Lung (tissue), 12 donors: ENCODE measurements around the gene GEN1. TPM values are rescaled to one million over a fixed set of nuclear protein-coding genes. Genes with fewer than 3 reads are reported as not detected.
A peak's percentile ranks its signal among the peaks of the same experiment; 100 is the strongest.

ENCODE experiments used
- ATAC-seq: fragments of 200-7000 bp; cut with Tn5 transposase; one replicate; pipeline ENCODE4 v1.9.1; 2020; ENCODE audit warnings: moderate number of reproducible peaks; ENCODE audit not compliant: insufficient read depth, low FRiP score
- DNase-seq, 3 donors: peaks; one replicate each; pipeline ENCODE4 v3.0.0-alpha.2; 2013 to 2017
- H3K27ac ChIP-seq, 2 donors: one replicate each; pipeline ENCODE4 v1.5.1; 2013; ENCODE audit warnings: mild to moderate bottlenecking in 2 of 2, moderate library complexity in 2 of 2, control low read depth in 1 of 2, inconsistent platforms in 1 of 2, low read depth in 1 of 2, low read length in 1 of 2
- H3K27me3 ChIP-seq, 3 donors: one replicate each; pipeline ENCODE4 v1.5.1; 2013; ENCODE audit warnings: low read length in 2 of 3; ENCODE audit not compliant: control insufficient read depth in 3 of 3, insufficient read depth in 3 of 3
- H3K36me3 ChIP-seq, 4 donors: one replicate each; pipeline ENCODE4 v1.5.1; 2013; ENCODE audit warnings: low read length in 4 of 4, mild to moderate bottlenecking in 1 of 4, moderate library complexity in 1 of 4; ENCODE audit not compliant: control insufficient read depth in 4 of 4, insufficient read depth in 4 of 4
- H3K4me1 ChIP-seq, 5 donors: one replicate each; pipeline ENCODE4 v1.5.1; 2013; ENCODE audit warnings: low read length in 5 of 5, mild to moderate bottlenecking in 2 of 5, moderate library complexity in 1 of 5; ENCODE audit not compliant: control insufficient read depth in 5 of 5, insufficient read depth in 5 of 5
- H3K4me3 ChIP-seq: one replicate; pipeline ENCODE4 v1.5.1; 2013; ENCODE audit warnings: mild to moderate bottlenecking, control low read depth, moderate library complexity
- H3K9ac ChIP-seq, 2 donors: one replicate each; pipeline ENCODE4 v1.5.1; 2013; ENCODE audit warnings: low read length in 2 of 2, control low read depth in 1 of 2; ENCODE audit not compliant: insufficient read depth in 1 of 2
- H3K9me3 ChIP-seq, 4 donors: one replicate each; pipeline ENCODE4 v1.5.1; 2013; ENCODE audit warnings: low read length in 3 of 4, mild to moderate bottlenecking in 1 of 4, moderate library complexity in 1 of 4; ENCODE audit not compliant: control insufficient read depth in 4 of 4, insufficient read depth in 3 of 4
- CTCF ChIP-seq: IDR thresholded peaks from 2 replicates; pipeline ENCODE4 v1.5.1; 2012; ENCODE audit warnings: mild to moderate bottlenecking; ENCODE audit errors: control extremely low read depth, extremely low read depth
- WGBS, 2 donors: extraction: QIAGEN DNeasy Blood & Tissue Kit; methylation state at CpG; one replicate each; pipeline ENCODE4 v1.1.7; 2013; 5-methylcytosine and 5-hydroxymethylcytosine counted together
- polyA plus RNA-seq, 2 donors: library from polyadenylated mRNA; stranded (reverse); fragments of 200-250 nt; gene quantifications; one replicate each; pipeline ENCODE4 v1.2.1, GENCODE V29; 2013
- total RNA-seq, 2 donors: library from RNA; depleted of rRNA in 1 of 2; stranded (reverse); fragments of >200 nt in 1 of 2; gene quantifications; one replicate each; pipeline ENCODE4 v1.2.1, GENCODE V29; 2014 to 2021
- donor health status: control.
- donor health status: control.
- donor health status: Bipolar disorder and iron deficiency.
- donor health status: healthy.
- donor health status: DM: yes; HTN: yes; CAD: no.

The GEN1 gene
- total and polyA plus RNA-seq, 4 donors = 1.8 to 10.6 (median 4.0) TPM

- 69 to 70% methylated on average over 5 of the region's 5 CpGs for WGBS, 2 donors
Observed at GRCh38 chr2:17813010-17813741, 59.2 kb downstream of the GEN1 start.

GRCh38 chr2:17813742-17814473 lies 60.0 kb downstream of the GEN1 start:
- no peaks in the 10 kb centered on the region for H3K36me3 ChIP-seq
- DNase-seq (peak in 1 of 3 donors; percentile 26), ATAC-seq (no peak)
- no peak for TF ChIP-seq CTCF
- peaks cover 0 to 6% (median 0%) of the 10 kb centered on the region in 3 donors for H3K27me3 ChIP-seq
- H3K27ac ChIP-seq = peak overlapping the region in 1 of 2 donors; percentile 41
- no peaks in the 10 kb centered on the region for H3K4me1 ChIP-seq
- H3K4me3 ChIP-seq = no peak overlapping the region
- WGBS, 2 donors = 65 to 78% methylated on average over 5 of the region's 5 CpGs
- no peaks in the 10 kb centered on the region for H3K9me3 ChIP-seq
- H3K9ac ChIP-seq = no peak overlapping the region

More at GRCh38 chr2:17813010-17813741, 59.2 kb downstream of the GEN1 start:
- Histone ChIP-seq H3K27ac (peak overlapping the region in 1 of 2 donors; percentile 41), H3K4me3 (no peak overlapping the region), H3K9ac (no peak overlapping the region), H3K4me1 (no peaks in the 10 kb centered on the region), H3K9me3 (no peaks in the 10 kb centered on the region), H3K27me3 (peaks cover 0 to 6% (median 0%) of the 10 kb centered on the region in 3 donors), H3K36me3 (no peaks in the 10 kb centered on the region)
- no peak for TF ChIP-seq CTCF
- ATAC-seq (no peak), DNase-seq (no peak)

GRCh38 chr2:17814601-17815000 lies 60.7 kb downstream of the GEN1 start:
- H3K4me3 ChIP-seq = no peak overlapping the region
- H3K9me3 ChIP-seq = no peaks in the 10 kb centered on the region
- ATAC-seq (no peak), DNase-seq (no peak)
- no peak overlapping the region for H3K9ac ChIP-seq
- H3K27me3 ChIP-seq = peaks cover 0 to 6% (median 0%) of the 10 kb centered on the region in 3 donors
- WGBS, 2 donors = 91 to 94% methylated on average over 1 of the region's 1 CpG
- no peaks in the 10 kb centered on the region for H3K36me3 ChIP-seq
- no peaks in the 10 kb centered on the region for H3K4me1 ChIP-seq
- TF ChIP-seq CTCF = no peak
- H3K27ac ChIP-seq = no peak overlapping the region
